GM19438 (cell line): ENCODE data around the gene NAA35.

ENCODE experiments used
- ATAC-seq: cut with Tn5 transposase; IDR thresholded peaks from one replicate; pipeline ENCODE4 v1.9.1; 2021; ENCODE audit warnings: low read depth; ENCODE audit not compliant: unreplicated experiment

NAA35 gene

GRCh38 chr9:86057491-86057890, 116.5 kb downstream of the NAA35 start:
- no peak for ATAC-seq

GRCh38 chr9:86061972-86062739, 121.2 kb downstream of the NAA35 start:
- no peak for ATAC-seq

- ATAC-seq: no peak
These were observed 122.1 kb downstream of the NAA35 start for GRCh38 chr9:86062845-86063693.

GRCh38 chr9:86064220-86064619, 123.3 kb downstream of the NAA35 start:
- ATAC-seq: no peak

GRCh38 chr9:86069206-86069869, 128.4 kb downstream of the NAA35 start:
- ATAC-seq: no peak
